ENCODE data around the gene WNT9A.

WNT9A gene

DNA sequence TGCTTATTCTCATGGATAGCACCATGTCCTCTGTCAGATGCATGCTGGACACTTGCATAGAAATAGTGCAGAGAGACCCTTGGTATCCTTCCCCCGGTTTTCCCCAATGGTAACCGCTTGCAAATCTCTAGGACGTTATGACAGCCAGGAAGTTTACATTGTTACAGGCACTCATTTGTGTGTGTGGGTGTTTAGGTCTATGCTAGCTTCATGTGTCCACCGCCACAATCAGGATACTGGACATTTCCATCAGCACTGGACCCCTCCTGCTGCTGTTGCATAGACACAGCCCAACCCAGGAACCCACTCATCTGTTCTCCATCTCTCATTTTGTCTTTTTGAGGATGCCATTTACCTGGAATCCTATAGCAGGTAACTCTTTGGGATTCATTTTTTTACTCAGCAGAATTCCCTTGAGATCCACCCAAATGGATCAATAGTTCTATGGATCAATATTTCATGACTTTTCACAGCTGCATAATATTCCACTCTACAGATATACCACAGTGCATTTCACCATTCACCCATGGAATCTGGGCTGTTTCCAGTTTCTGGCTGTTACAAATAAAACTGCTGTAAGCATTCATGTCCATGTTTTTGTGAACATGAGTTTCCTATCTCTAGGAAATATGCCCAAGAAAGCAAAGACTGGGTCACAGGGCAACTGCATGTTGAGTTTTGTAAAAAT is 6.6 kb upstream of the WNT9A start:
- no peak for DNase-seq

DNA sequence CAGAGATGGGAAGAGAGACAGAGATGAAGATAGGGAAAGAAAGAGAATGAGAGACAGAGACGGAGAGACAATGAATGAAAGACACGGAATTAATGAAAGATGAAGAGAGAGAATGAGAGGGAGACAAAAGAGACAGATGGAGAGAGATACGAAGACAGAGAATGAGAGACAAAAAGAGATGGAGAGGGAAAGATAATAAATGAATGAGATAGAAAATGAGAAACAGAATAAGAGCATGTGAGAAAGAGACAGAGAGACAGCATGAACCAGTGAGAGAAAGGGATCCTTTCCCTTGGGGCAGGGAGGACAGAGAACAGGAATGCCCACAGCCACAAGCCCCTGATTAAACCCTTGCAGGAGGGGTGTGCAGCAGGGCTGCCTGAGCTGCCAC is 5.3 kb upstream of the WNT9A start:
- no peak for DNase-seq

GRCh38 chr1:227952374-227953021 is 4.8 kb upstream of the WNT9A start:
- DNase-seq, result no peak

DNA sequence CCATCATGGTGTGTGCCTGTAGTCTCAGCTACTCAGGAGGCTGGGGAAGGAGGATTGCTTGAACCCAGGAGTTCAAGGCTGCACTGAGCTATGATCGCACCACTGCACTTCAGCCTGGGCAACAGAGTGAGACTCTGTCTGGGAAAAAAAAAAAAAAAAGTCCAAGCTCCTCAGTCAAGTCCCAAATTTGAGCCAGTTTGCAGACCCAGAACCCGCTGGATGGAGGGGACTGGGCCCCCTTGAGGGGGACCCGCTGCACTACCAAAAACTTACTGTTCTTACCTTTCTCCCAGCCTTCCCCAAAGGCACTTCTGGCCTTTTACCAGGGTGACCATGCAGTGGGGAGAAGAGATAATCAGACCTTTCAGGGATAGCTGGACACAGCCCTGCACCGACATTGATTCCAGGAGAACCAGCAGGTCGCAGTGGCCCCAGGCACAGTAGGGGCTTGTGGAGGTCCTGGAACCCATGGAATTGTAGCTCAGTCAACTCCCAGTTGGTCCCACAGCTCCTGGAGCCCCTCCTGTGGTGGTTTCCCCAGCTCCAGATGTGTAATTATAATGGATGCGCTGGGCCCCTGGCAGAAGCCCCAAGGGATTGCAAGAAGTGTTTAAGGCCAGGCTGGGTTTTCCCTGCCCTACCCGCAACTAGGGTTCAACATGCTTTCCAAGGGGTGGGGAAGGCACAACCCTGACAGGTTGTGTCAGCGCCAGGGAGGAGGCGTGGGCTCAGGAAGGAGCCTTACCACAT is 4.1 kb upstream of the WNT9A start:
- no peak for DNase-seq

DNA sequence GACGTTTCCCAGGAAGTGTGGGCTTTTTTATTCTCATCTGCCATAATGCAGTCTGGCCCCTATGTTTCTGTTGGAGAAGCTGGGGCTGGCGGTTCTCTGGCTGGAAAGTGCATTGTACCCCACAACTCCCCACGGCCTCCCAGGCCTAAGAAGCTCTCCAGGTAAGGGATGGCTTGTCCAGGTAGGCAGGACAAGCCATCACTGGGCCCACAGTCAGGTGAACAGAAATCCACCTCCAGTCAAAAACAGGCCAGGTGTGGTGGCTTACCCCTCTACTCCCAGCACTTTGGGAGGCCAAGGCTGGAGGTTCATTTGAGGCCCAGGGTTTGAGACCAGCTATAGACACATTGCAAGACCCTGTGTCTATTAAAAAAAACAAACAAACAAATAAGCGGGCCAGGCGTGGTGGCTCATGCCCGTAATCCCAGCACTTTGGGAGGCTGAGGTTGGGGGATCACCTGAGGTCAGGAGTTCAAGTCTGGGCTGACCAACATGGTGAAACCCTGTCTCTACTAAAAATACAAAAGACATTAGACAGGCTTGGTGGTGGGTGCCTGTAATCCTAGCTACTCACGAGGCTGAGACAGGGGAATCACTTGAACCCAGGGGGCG is 3.1 kb upstream of the WNT9A start:
- no peak for DNase-seq

DNA sequence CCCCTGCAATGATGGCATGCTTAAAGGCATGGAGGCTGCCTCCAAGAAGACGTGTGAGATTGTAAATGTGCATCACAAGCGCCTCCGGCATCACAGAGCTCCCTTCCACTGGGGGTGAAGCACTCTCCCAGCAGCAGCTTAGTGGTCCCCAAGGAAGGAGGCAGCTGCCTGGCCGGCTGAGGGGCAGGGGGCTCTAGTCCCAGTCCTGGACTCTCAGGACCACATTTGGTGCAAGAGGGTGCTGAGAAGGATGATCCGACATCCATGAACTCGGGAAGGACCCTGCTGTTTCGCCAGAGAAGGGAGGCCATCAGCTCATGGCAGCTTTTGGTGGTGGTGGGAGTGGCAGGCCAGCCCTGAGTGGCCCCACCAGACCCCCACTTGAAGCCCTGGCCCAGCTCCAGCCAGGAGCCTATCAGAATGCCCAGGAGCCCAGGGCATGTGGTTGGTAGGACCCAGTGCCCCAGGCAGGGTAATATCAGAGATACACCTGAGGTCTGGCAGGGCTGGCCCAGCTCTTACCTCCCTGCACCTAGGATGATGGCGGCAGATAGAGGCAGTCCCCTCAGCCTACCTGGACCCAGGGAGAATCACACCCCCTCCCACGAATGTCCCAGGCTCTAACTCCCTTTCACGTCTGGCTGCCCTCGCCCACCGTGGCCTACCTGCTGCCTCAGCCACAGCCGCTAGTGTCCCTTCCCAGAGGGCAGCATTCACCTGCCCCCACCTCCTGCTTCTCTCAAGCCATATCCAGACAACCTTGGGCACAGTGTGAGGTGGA is 2.4 kb upstream of the WNT9A start:
- DNase-seq, result no peak

- DNase-seq, result no peak
Observed at GRCh38 chr1:227949341-227949921, 1.7 kb upstream of the WNT9A start.

DNA sequence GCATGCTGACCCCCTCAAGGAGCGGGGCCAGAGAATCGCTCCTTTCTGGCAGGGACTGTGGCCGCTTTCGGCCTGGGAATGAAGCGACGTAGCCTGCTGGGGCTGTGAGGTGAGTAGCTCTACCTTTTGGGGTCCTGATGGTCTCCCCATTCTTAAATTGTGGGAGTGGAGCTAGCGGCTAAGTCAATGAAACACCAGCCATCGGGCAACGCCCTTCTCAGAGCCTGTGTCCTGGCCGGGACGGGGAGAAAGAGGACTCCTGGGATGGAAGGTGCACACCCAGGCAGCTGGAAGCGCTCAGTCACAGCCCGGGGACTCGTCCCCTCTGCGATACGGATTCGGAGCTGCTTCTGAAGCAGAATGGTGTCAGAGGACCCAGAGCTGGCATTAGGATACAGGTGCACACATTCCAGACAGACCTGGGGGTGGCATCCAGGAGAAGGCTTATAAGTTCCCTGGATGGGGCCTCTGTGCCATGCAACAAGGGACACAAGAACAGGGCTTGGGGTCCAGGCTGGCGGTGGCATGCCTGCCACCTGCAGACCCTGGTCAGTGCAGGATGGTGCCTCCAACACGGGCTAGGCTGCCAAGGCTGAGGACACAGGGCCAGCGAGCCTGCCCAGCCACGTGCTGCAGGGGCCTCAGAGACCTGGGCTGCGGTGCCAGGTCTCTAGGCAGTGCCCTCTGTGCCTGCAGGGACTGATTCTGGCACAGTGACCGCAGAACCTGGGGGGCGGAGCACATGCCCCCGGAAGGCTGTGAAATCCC is 945 bp upstream of the WNT9A start:
- DNase-seq, result no peak

DNA sequence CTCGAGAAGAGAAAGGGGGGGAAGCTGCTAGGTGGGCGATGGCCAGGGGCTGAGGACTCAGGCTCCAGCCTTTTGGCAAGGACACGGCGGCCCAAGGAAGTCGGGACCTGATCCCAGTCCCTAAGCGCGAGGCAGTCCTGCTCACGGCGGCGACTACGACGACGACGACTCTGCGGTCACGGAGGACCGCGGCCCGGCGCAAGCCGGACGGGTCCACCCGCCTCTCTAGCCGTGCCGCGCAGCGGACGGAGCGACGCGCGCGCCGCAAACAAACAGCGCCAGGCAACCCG is 401 bp downstream of the WNT9A start:
- DNase-seq, result no peak

DNA sequence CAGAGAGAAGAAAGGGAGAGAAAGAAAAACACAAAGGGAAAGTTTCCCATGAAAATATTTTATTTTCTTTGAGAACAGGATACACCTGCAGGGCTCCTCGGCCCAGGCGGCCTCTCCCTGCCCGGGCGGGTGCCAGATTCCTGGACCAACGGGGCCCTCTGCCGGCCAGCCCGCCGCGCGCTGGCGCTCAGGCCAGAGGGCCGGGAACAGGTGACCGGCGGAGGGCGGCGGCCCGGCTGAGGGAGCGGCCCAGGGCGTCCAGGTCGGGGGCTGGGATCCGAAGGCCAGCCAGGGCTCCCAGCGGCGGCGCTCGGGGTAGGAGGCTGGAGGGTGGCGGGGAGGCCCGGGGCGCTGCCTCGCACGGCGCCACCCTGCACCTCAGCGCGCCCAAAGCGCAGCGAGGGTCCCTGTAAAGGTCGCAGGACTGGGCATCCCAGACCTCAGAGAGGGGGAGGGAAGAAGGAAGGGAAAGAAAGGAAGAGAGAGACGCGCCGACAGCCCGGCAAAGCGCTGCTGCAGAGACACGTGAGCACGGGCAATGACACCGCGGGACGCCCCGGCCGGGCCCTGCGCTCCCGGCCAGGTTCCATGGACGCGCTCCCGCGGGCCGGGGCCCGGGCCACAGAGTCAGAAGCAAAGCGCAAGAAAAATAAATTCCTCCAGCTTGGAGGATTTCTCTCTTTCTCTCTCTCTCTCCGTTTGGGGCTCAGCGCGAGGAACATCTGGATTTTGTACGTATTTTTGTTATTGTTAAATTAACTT is 927 bp downstream of the WNT9A start:
- peak; percentile 62 for DNase-seq

DNA sequence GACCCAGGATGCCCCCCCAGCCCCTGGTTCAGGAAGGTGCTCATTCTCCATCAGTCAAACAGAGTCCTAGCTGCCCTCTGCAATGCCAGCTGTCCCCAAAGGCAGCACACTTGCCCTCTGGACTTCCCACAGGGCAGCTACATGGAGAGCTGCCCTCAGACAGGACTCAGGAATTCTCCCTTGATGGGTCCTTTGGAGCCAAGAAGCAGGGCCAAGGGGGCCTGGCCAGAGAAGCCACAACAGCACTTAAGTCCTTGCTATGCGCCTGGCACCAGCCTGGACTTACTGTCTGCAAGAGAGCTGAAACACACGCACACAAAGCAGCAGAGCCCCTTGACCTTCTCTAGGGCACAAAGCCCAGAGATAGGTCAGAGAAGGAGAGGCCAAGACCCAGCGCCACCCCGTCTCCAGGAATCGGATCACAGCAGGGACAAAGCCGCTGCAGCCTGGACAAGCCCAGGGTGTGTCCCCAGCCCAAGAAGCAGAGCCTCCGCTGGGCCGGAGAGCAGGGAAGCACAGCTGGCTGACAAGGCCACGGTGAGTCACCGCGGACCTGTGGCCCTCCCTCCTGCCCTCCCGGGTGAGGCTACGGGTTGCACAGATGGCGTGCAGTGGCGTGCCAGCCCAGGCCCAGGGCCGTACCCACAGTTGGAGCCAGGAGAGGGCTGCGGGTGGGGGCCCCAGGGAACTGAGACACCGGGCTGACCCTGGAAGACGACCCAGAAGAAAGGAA is 1.7 kb downstream of the WNT9A start:
- no peak for DNase-seq

DNA sequence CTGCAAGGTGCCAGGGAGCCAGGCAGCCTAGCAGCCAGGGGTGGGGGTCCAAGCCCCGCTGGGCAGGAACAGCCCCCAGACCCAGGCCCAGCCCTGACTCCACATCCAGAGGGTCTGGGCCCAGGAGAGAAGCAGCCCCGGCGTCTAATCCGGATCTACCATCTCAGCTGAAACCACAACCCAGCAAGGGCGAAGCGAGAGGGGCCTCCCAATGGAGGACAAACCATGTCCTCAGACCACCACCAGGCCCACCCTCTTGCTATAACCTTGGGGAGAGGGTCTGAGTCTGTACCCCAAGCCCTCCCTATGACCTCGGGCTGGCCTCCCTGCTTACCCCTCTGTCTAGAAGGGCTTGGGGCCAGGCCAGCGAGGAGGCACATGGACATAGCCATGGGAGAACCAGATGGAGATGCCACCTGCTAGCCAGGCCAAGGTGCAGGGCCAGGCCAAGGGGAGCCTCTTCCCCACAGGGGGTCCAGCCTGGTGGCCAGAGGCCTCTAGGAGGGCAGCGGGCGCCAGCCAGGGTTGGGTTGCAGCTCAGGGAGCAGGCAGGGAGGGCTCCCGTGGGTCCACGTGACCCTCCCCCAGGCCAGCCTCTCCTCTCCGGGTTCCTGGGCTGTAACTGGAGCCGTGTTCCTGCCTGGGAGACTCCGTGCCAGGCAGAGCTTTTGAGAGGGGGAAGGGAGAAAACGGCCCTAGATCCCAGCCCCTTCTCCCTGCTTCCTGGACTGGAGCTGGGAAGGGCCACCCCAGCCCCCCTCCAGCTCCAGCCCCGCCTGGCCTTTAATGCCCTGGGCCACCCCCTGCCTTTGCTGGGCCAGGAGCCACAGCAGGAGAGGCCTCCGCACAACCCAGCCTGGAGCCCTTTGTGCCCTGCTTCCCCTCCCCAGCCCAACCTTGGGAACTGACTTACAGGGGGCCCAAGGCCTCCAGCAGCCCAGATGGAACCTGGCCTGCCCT is 2.5 kb downstream of the WNT9A start:
- DNase-seq, result no peak

DNA sequence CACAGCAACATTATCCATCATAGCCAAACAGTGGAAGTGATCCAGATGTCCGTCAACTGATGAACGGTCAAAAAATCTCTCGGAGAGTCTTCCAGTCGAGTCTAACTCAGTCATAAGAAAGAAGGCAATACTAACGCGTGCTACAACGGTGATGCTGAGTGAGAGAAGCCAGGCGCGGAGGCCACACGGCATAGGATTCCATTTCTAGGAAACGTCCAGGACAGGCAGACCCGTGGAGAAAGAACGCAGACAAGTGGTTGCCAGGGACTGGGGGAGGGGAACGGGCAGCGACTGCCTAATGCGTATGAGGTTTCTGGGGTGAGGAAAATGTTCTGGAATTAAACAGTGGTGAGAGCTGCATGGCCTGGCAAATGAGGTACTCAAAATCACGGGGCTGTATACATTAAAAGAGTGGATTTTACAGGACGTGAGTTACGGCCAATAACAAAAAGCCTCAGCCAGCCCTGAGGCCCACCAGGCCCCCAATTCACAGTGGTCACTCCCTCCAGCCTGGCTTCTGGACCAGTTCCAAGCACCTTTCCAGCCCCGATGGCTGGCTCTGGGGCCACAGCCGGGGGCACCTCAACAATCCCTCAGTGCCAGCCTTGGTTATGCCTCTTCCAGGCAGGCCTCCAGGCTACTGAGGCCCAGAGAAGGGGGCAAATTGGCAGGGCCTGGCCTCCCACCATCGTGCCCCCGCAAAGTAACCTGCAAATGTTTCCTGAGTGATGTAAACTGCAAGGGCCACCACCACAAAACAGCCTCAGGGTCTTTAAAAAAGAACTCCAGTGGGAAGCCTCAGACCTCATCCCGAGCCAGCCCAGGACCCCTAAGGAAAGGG is 3.4 kb downstream of the WNT9A start:
- DNase-seq, result no peak

DNA sequence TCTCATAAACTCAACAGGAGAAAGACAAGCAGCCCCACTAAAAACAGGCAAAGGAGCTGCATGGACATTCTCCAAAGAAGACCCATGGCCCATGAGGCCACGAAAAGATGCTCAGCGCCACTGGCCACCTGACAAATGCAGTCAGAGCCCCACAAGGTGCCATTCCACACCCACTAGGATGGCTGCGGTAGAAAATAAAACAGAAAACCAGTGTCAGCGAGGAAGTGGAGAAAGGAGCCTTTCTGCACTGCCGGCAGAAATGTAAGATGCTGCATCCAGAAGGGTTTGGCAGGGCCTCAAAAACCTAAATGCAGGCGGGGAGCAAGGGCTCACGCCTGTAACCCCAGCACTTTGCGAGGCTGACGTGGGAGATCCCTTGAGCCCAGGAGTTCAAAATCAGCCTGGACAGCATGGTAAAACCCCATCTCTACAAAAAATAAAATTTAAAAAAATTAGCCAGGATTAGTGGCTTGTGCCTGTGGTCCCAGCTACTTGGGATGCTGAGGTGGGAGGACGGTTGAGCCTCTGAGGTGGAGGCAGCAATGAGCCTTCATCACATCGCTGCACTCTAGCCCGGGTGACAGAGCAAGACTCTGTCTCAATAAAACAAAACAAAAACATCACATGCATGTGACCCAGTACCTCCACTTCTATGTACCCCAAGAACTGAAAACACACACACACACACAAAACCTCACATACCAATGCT is 4.2 kb downstream of the WNT9A start:
- no peak for DNase-seq

DNA sequence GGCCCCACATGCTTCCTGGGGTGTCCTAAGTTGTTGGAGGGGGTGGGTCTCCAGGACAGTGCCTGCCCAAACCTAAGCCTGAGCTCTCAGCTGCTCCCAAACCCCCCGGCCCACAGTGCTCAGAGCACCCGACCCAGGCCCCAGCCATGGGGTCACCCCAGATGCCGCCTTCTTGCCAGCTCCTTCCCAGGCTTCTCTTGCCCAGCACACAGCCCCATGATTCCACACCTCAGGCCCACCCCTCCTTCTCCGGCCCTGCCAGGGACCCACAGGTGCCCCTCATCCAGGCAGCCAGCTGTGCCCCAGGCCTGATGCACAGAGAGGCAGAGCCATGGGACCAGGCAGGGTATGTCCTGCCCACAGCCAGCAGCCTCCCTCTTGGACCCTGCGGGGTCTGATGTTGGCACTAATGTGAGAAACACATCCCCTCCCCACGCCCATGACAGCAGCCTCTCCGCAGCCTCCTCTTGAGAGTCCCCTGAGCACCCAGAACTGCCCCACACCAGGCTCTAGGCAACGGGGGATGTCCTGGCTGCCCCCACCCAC is 4.9 kb downstream of the WNT9A start:
- no peak for DNase-seq

- DNase-seq, result peak; percentile 2
Observed at GRCh38 chr1:227942021-227942715, 5.6 kb downstream of the WNT9A start.
